HCT116 (cell line): Measurements from ENCODE around the gene GGT6. TPM values are rescaled to one million over a fixed set of nuclear protein-coding genes. Genes with fewer than 3 reads are reported as not detected.

Source experiments
- ATAC-seq: fragments of 200-7000 bp; cut with Tn5 transposase; 2 replicates; pipeline ENCODE4 v1.9.1; 2020; ENCODE audit warnings: mild to moderate bottlenecking, moderate library complexity
- BruUV-seq: library from RNA; stranded (reverse); fragments of 400-500 nt; replicated peaks from 2 replicates; lab custom pipeline; 2021; lab: Mats Ljungman, UMichigan
- CTCF ChIA-PET: fragments of 300-600 bp; sonication (Branson Sonifier 250); formaldehyde crosslinking; loops from one replicate; lab custom pipeline; 2021; ENCODE audit warnings: antibody characterized with exemption; lab: Charles Lee
- POLR2A ChIA-PET: fragments of 300-600, 350-600 bp; sonication (Branson Sonifier 250); formaldehyde crosslinking; loops from one replicate; lab custom pipeline; 2021; ENCODE audit warnings: antibody characterized with exemption; lab: Charles Lee
- RAD21 ChIA-PET, 2 experiments: fragments of 300-600 bp; sonication (Branson Sonifier 250); formaldehyde crosslinking; loops; one replicate each; lab custom pipeline; 2023; ENCODE audit warnings: low total read pairs in 2 of 2; ENCODE audit not compliant: uncharacterized antibody in 2 of 2, unreplicated experiment in 2 of 2, low non-redundant PET in 1 of 2; lab: Charles Lee
- DNase-seq: peaks from one replicate; pipeline ENCODE4 v3.0.0-alpha.2; 2010; ENCODE audit warnings: low read depth, low spot score
- H2AFZ ChIP-seq: fragments of 200-600 bp; shearing (Covaris generic), sonication (generic); 2 replicates; pipeline ENCODE4 v1.6.1; 2017; ENCODE audit warnings: low read depth, mixed run types, mixed read lengths, antibody characterized with exemption, low read length; ENCODE audit not compliant: poor library complexity, severe bottlenecking
- H3K27ac ChIP-seq: 2 replicates; pipeline ENCODE4 v1.5.1; 2012; ENCODE audit warnings: low read depth, low read length
- H3K27me3 ChIP-seq: fragments of 200-600 bp; sonication (generic); 2 replicates; pipeline ENCODE4 v1.6.1; 2016; ENCODE audit warnings: mixed run types, low read length, mixed read lengths; ENCODE audit not compliant: insufficient read depth
- H3K36me3 ChIP-seq, 2 experiments: fragments of 200-500 bp in 1 of 2; fragments of 200-600 bp in 1 of 2; sonication (Bioruptor generic) in 1 of 2; sonication (generic) in 1 of 2; 2 replicates each; pipeline versions ENCODE4 v1.5.1 to v1.6.1; 2014 to 2016; ENCODE audit warnings: low read length in 2 of 2, inconsistent platforms in 1 of 2, mixed read lengths in 1 of 2, mixed run types in 1 of 2; ENCODE audit not compliant: insufficient read depth in 2 of 2, control insufficient read depth in 1 of 2
- H3K4me1 ChIP-seq, 2 experiments: fragments of 200-600 bp in 1 of 2; sonication (generic) in 1 of 2; 2 replicates each; pipeline versions ENCODE4 v1.5.1 to v1.6.1; 2012 to 2017; ENCODE audit warnings: low read length in 2 of 2, inconsistent platforms in 1 of 2, mild to moderate bottlenecking in 1 of 2, mixed read lengths in 1 of 2, mixed run types in 1 of 2, moderate library complexity in 1 of 2; ENCODE audit not compliant: insufficient read depth in 2 of 2, control insufficient read depth in 1 of 2
- H3K4me2 ChIP-seq: fragments of 200-600 bp; sonication (generic); 2 replicates; pipeline ENCODE4 v1.6.1; 2017; ENCODE audit warnings: mixed run types, low read length, mixed read lengths
- H3K4me3 ChIP-seq, 2 experiments: fragments of 200-600 bp in 1 of 2; sonication (generic) in 1 of 2; replicated peaks in 1 of 2; 2 replicates each; pipeline ENCODE4 v1.5.1; 2011 to 2016; ENCODE audit warnings: low read length in 2 of 2, control low read depth in 1 of 2, low read depth in 1 of 2, mild to moderate bottlenecking in 1 of 2, mixed read lengths in 1 of 2, mixed run types in 1 of 2
- H3K79me2 ChIP-seq: fragments of 200-600 bp; sonication (generic); 2 replicates; pipeline ENCODE4 v1.6.1; 2017; ENCODE audit warnings: mild to moderate bottlenecking, mixed run types, low read length, moderate library complexity, mixed read lengths; ENCODE audit not compliant: insufficient read depth
- H3K9ac ChIP-seq: fragments of 200-600 bp; sonication (generic); 2 replicates; pipeline ENCODE4 v1.6.1; 2016; ENCODE audit warnings: low read length, mixed read lengths
- H3K9me2 ChIP-seq: fragments of 200-600 bp; sonication (generic), shearing (Covaris generic); 2 replicates; pipeline ENCODE4 v1.6.1; 2017; ENCODE audit warnings: mixed run types, mild to moderate bottlenecking, moderate library complexity; ENCODE audit not compliant: insufficient read depth
- H3K9me3 ChIP-seq, 2 experiments: fragments of 200-500 bp in 1 of 2; fragments of 200-600 bp in 1 of 2; sonication (Bioruptor generic) in 1 of 2; sonication (generic) in 1 of 2; 2 replicates each; pipeline ENCODE4 v1.6.1; 2014 to 2017; ENCODE audit warnings: low read length in 2 of 2, mixed read lengths in 2 of 2, inconsistent platforms in 1 of 2, low read depth in 1 of 2, mild to moderate bottlenecking in 1 of 2, mixed run types in 1 of 2, moderate library complexity in 1 of 2; ENCODE audit not compliant: control insufficient read depth in 1 of 2, insufficient read depth in 1 of 2
- H4K20me1 ChIP-seq: fragments of 200-600 bp; sonication (generic), shearing (Covaris generic); 2 replicates; pipeline ENCODE4 v1.6.1; 2017; ENCODE audit warnings: mixed run types, mild to moderate bottlenecking, moderate library complexity; ENCODE audit not compliant: insufficient read depth
- ATF3 ChIP-seq: IDR thresholded peaks from 2 replicates; pipeline ENCODE4 v1.6.1; 2012
- CEBPB ChIP-seq: IDR thresholded peaks from 2 replicates; pipeline ENCODE4 v1.6.1; 2012; ENCODE audit warnings: low read depth
- EGR1 ChIP-seq: IDR thresholded peaks from 2 replicates; pipeline ENCODE4 v1.6.1; 2012; ENCODE audit warnings: low read depth
- FOSL1 ChIP-seq: IDR thresholded peaks from 2 replicates; pipeline ENCODE4 v1.6.1; 2012; ENCODE audit warnings: low read depth
- JUND ChIP-seq: IDR thresholded peaks from 2 replicates; pipeline ENCODE4 v1.6.1; 2012
- MAX ChIP-seq: IDR thresholded peaks from 2 replicates; pipeline ENCODE4 v1.6.1; 2012
- POLR2A ChIP-seq: IDR thresholded peaks from 2 replicates; pipeline ENCODE4 v1.7.0; 2011; ENCODE audit warnings: borderline replicate concordance; ENCODE audit not compliant: insufficient read depth, insufficient read length; ENCODE audit errors: extremely low read depth
- REST ChIP-seq: IDR thresholded peaks from 2 replicates; pipeline ENCODE4 v1.6.1; 2012; ENCODE audit warnings: low read depth
- SP1 ChIP-seq: IDR thresholded peaks from 2 replicates; pipeline ENCODE4 v1.6.1; 2012; ENCODE audit warnings: low read depth
- SRF ChIP-seq: IDR thresholded peaks from 2 replicates; pipeline ENCODE4 v1.6.1; 2012; ENCODE audit warnings: low read depth
- TCF7L2 ChIP-seq: IDR thresholded peaks from 2 replicates; pipeline ENCODE4 v1.7.0; 2011; ENCODE audit warnings: borderline replicate concordance, inconsistent platforms; ENCODE audit not compliant: insufficient read depth, insufficient read length; ENCODE audit errors: extremely low read depth
- ZBTB33 ChIP-seq: IDR thresholded peaks from 2 replicates; pipeline ENCODE4 v1.6.1; 2011; ENCODE audit warnings: mild to moderate bottlenecking, low read length, moderate library complexity; ENCODE audit not compliant: insufficient replicate concordance; ENCODE audit errors: extremely low read depth
- ZNF274 ChIP-seq: fragments of 200-500 bp; sonication (Bioruptor generic); IDR thresholded peaks from 2 replicates; pipeline ENCODE4 v1.6.1; 2014; ENCODE audit warnings: mild to moderate bottlenecking, low read depth, low read length, inconsistent platforms
- intact Hi-C: fragments of 100-400 bp; cut with micrococcal nuclease; formaldehyde crosslinking; loops from 2 replicates; pipeline ENCODE4 v1.10.0; 2022
- total RNA-seq: library from RNA; stranded (reverse); gene quantifications from one replicate; pipeline ENCODE4 v1.2.1, GENCODE V29; 2021; ENCODE audit not compliant: unreplicated experiment

The GGT6 gene
- total RNA-seq, 1 experiment from 2014 or later = 0.10 TPM

- Histone ChIP-seq H3K27me3 (no peaks in the 10 kb centered on the region), H3K4me2 (no peak overlapping the region), H3K4me3 (no peak overlapping the region), H3K4me1 (no peaks in the 10 kb centered on the region), H2AFZ (no peak overlapping the region), H3K36me3 (no peaks in the 10 kb centered on the region), H3K9ac (no peak overlapping the region), H3K79me2 (no peaks in the 10 kb centered on the region), H3K9me2 (no peaks in the 10 kb centered on the region), H4K20me1 (no peaks in the 10 kb centered on the region), H3K27ac (no peak overlapping the region), H3K9me3 (no peaks in the 10 kb centered on the region)
- ChIA-PET RAD21 (no interaction called here), CTCF (no interaction called here), POLR2A (no interaction called here)
- BruUV-seq = no TSS peak
- no peak for ATAC-seq
- intact Hi-C loops = no loop called here
- DNase-seq = no peak
- TF ChIP-seq REST = no peak
- TF ChIP-seq EGR1 = no peak
- TF ChIP-seq JUND = no peak
- TF ChIP-seq ZNF274 = no peak
- TF ChIP-seq CEBPB = no peak
- no peak for TF ChIP-seq SRF
- no peak for TF ChIP-seq ATF3
- no peak for TF ChIP-seq MAX
- no peak for TF ChIP-seq POLR2A
- TF ChIP-seq FOSL1 = no peak
- no peak for TF ChIP-seq TCF7L2
- no peak for TF ChIP-seq ZBTB33
- TF ChIP-seq SP1 = no peak
Measured at GRCh38 chr17:4573115-4573514, 12.7 kb upstream of the GGT6 start.
